ENCODE results near the gene SLC6A18.

GRCh38 chr5:1282131-1282992 lies 57.2 kb downstream of the SLC6A18 start:
- TF ChIP-seq CTCF (IDR thresholded peaks at IDR 0.05) (no peak), POLR2A (IDR thresholded peaks at IDR 0.05) (no peak), POLR2AphosphoS5 (IDR thresholded peaks at IDR 0.05; ENCODE audit: insufficient read depth in 1 of 2, low read depth in 1 of 2) (no peak)

All from vagina (tissue), 2 donors.